ENCODE results near the gene C15orf40.

C15orf40 gene

DNA sequence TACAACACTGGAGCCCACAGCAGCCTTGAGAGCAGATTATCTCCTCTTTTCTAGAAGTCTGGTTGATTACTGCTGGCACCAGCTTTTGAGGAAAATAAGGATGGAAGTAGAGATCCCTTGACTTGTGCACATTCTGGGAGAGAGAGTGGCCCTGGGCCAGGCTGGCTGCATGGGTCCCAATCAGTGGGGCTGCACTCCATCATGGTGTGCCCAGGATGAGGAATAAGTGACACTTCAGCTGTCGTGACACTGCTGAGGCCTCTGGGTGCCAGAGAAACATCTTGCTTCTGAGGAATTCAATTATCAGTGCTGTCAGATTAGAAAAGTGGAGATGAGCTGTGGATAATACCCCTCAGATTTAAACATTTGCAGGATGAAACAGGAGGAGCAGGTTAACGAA lies 16.4 kb downstream of the C15orf40 start:
- DNase-seq (ENCODE audit: low read depth), result no peak
- no peak overlapping the region for H3K4me3 ChIP-seq (ENCODE audit: low read length)
- TF ChIP-seq, protein P1, sequence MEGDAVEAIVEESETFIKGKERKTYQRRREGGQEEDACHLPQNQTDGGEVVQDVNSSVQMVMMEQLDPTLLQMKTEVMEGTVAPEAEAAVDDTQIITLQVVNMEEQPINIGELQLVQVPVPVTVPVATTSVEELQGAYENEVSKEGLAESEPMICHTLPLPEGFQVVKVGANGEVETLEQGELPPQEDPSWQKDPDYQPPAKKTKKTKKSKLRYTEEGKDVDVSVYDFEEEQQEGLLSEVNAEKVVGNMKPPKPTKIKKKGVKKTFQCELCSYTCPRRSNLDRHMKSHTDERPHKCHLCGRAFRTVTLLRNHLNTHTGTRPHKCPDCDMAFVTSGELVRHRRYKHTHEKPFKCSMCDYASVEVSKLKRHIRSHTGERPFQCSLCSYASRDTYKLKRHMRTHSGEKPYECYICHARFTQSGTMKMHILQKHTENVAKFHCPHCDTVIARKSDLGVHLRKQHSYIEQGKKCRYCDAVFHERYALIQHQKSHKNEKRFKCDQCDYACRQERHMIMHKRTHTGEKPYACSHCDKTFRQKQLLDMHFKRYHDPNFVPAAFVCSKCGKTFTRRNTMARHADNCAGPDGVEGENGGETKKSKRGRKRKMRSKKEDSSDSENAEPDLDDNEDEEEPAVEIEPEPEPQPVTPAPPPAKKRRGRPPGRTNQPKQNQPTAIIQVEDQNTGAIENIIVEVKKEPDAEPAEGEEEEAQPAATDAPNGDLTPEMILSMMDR (conservative IDR thresholded peaks at IDR 0.05; ENCODE audit: low read length), result no peak

DNA sequence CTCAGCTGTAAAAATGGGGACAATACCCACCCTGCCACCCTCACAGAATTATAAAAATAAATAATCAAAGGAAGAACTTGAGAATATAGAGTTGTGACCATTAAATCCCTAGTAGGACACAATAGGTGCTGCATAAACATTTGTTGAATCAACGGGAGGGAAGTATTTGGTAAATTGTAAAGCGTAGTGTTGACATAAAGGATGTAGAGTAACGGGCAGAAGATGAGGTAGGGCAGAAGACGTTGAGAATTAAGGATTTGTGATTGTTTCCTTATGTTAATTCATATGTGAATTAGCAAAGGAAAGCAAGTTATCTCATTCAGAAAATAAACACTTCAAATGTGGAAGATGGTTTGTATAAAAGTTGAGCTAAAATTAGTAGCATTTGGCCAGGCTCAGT lies 18.3 kb downstream of the C15orf40 start:
- TF ChIP-seq, protein P1 (conservative IDR thresholded peaks at IDR 0.05; ENCODE audit: low read length), result no peak
- DNase-seq (ENCODE audit: low read depth), result no peak
- no peak overlapping the region for H3K4me3 ChIP-seq (ENCODE audit: low read length)

- TF ChIP-seq, protein P1 (conservative IDR thresholded peaks at IDR 0.05; ENCODE audit: low read length), result no peak
Measured at GRCh38 chr15:82992436-82992998, 18.9 kb downstream of the C15orf40 start.

GRCh38 chr15:82986442-82986780 lies 25.0 kb downstream of the C15orf40 start:
- peak; percentile 15 for DNase-seq (ENCODE audit: low read depth)
- TF ChIP-seq, protein P1 (conservative IDR thresholded peaks at IDR 0.05; ENCODE audit: low read length), result no peak

More at GRCh38 chr15:82992436-82992998, 18.9 kb downstream of the C15orf40 start:
- DNase-seq (ENCODE audit: low read depth), result no peak
- H3K4me3 ChIP-seq (ENCODE audit: low read length), result no peak overlapping the region

DNA sequence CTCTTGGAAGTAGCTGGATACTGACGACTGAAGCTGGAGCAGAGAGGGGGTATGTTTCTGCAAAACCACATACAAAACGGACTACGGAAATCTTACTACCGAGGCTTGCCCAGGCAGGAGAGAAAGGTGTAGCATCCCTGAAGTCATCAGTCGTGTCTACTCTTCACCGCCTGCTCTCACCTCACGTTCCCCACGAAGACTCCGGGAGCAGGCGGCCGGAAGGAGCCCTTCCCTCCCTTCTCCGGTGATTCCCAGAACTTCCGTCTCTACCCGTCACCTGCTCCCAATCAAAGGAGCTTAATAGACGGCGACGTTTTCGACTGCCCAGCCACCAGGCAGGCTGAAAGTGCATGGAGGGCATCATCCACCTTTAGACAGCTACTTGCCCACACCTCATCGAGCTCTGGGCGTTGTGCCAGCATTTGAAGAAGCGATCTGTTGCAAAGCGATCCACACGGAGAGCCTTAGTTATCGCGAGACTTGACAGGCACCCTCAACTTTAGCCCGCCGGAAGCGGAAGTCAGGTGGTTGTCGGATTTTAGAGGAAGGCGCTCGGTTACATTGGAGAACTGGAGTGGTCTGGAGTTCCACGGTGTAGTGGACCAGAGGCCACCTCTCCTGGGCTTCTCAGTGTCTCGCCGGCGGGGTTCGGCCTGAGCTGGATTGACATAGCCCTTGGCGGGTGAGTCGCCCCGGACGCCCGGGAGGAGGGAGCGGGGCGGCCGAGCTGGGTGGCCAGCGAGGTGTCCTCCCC lies 25.6 kb downstream of the C15orf40 start, which contains the start of gene RAMAC:
Gene RAMAC, plus strand, starts transcription at position 523 of the 754 bp plus-strand sequence. CDS start 2,809 bp downstream, outside the sequence.
- peak; percentile 95 for DNase-seq (ENCODE audit: low read depth)
- TF ChIP-seq, protein P1 (conservative IDR thresholded peaks at IDR 0.05; ENCODE audit: low read length), result no peak
- peak within 1 kb of the TSS; percentile 100 for H3K4me3 ChIP-seq (ENCODE audit: low read length)

More at GRCh38 chr15:82986442-82986780, 25.0 kb downstream of the C15orf40 start:
- H3K4me3 ChIP-seq (ENCODE audit: low read length), result peak overlapping the region; percentile 100

- TF ChIP-seq, protein P1 (conservative IDR thresholded peaks at IDR 0.05; ENCODE audit: low read length), result no peak
- no peak overlapping the region for H3K4me3 ChIP-seq (ENCODE audit: low read length)
- no peak for DNase-seq (ENCODE audit: low read depth)
Measured at GRCh38 chr15:82980981-82981380, 30.5 kb downstream of the C15orf40 start.

DNA sequence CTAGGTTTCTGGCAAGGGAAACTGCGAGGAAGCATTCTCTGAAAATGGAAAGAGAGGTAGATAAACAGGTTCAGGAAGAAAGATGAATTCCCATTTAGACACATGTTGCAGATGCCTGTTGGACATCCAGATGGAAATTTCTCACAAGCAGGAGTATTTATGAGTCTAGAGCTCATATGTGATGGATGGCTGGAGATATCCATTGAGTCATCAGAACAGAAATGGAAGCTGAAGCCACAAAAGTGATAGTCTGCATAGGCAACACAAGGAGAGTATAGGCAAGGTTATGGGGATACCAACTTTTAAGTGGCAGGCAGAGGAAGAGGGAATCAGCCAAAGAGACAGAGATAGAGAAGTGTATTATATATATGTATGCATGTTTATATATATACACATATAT lies 31.7 kb downstream of the C15orf40 start:
- TF ChIP-seq, protein P1 (conservative IDR thresholded peaks at IDR 0.05; ENCODE audit: low read length), result no peak
- no peak overlapping the region for H3K4me3 ChIP-seq (ENCODE audit: low read length)
- DNase-seq (ENCODE audit: low read depth), result no peak
